Pancreas (tissue), 10 donors: ENCODE data around the gene PCDHGA1. TPM values are rescaled to one million over a fixed set of nuclear protein-coding genes. Genes with fewer than 3 reads are reported as not detected.

Experiments used
- ATAC-seq, 4 donors: fragments of 200-7000 bp; cut with Tn5 transposase; one replicate each; pipeline versions ENCODE4 v1.8.0 to v1.9.1; 2020; ENCODE audit warnings: mild to moderate bottlenecking in 4 of 4, moderate library complexity in 4 of 4
- DNase-seq, 6 donors: peaks; one replicate each; pipeline ENCODE4 v3.0.0-alpha.2; 2020
- FAIRE-seq: peaks from 2 replicates; lab custom pipeline; 2012; peaks lifted over from hg19 to GRCh38; lab: Jason Lieb, UNC
- H3K27ac ChIP-seq, 4 donors: fragments of 200-600 bp; sonication (generic); 1 replicate in 3 of 4; 2 replicates in 1 of 4; pipeline versions ENCODE4 v1.5.0 to v1.8.0; 2020
- H3K27me3 ChIP-seq, 4 donors: fragments of 200-600 bp; one replicate each; pipeline ENCODE4 v1.8.0; 2021
- H3K36me3 ChIP-seq, 3 donors: fragments of 200-600 bp; sonication (generic) in 1 of 3; one replicate each; pipeline versions ENCODE4 v1.5.0 to v1.8.0; 2020 to 2021
- H3K4me1 ChIP-seq, 3 donors: fragments of 200-600 bp; one replicate each; pipeline ENCODE4 v1.8.0; 2021
- H3K4me3 ChIP-seq, 4 donors: fragments of 200-600 bp; sonication (generic) in 2 of 4; one replicate each; pipeline versions ENCODE4 v1.5.0 to v1.8.0; 2020 to 2021
- H3K9me3 ChIP-seq, 4 donors: fragments of 200-600 bp; one replicate each; pipeline ENCODE4 v1.8.0; 2021
- WGBS, 2 donors: extraction: QIAGEN DNeasy Blood & Tissue Kit; methylation state at CpG; one replicate each; pipeline ENCODE4 v1.1.7; 2013; 5-methylcytosine and 5-hydroxymethylcytosine counted together
- intact Hi-C, 3 donors: fragments of 100-400 bp; cut with DNase I; formaldehyde crosslinking; loops; one replicate each; pipeline versions ENCODE4 v1.11.1 to v1.14.2; 2022
- polyA plus RNA-seq, 2 donors: library from polyadenylated mRNA; stranded (reverse); fragments of 200-250 nt; gene quantifications; one replicate each; pipeline ENCODE4 v1.2.3, GENCODE V29; 2013
- total RNA-seq, 6 donors: library from RNA; stranded (reverse); fragmentation: NEBNext Ultra II Directional in 4 of 6; extraction: Animal tissue kit (Norgen Biotek cat#: 25700) in 4 of 6; gene quantifications; one replicate each; pipeline versions ENCODE4 v1.2.1 to v1.2.4, GENCODE V29; 2021 to 2023
- TF ChIP-seq, protein P1 (sequence below), 4 donors: fragments of 200-600 bp; sonication (generic) in 3 of 4; IDR thresholded peaks; one replicate each; pipeline versions ENCODE4 v1.5.0 to v1.8.0; 2021; ENCODE audit warnings: antibody characterized with exemption in 4 of 4
- donor health status: healthy with polysubstance abuse.
- donor health status: DM: no; HTN: no; CAD: no; lungs with moderate emphysema.
- donor health status: DM: no; HTN: no; CAD: no.
- donor health status: control.
- donor health status: control.
- donor health status: Bipolar disorder and iron deficiency.
- donor health status: DM: yes; HTN: yes; CAD: no.
- donor health status: DM: no; HTN: no; CAD: no.
- donor health status: DM: no; HTN: no; CAD: no.
- donor health status: DM: yes; HTN: yes; CAD: no.

The PCDHGA1 gene
- total and polyA plus RNA-seq, 8 donors, result 0.19 to 0.67 (median 0.32) TPM

DNA sequence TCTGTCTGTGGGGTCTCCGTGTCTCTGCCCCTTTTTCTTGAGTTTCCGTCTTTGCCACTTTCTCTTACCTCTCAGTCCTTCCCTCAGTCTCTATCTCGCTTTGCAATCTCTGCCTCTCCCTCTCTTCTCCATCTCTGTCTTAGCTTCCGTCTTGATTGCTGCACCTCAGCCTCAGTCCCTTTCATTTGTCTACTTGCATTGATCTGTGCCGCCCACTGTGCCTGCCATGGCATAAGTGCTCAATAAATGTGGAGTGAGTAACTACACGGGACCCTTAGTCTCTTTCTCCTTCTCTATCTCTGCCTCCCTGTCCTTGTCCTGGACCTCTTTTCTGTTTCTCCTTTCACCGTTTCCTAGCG lies 165.1 kb downstream of the PCDHGA1 start:
- Histone ChIP-seq H3K4me1 (no peaks in the 10 kb centered on the region), H3K4me3 (no peak overlapping the region), H3K36me3 (no peaks in the 10 kb centered on the region), H3K9me3 (no peaks in the 10 kb centered on the region), H3K27me3 (no peaks in the 10 kb centered on the region), H3K27ac (no peak overlapping the region)
- DNase-seq (no peak), ATAC-seq (no peak), FAIRE-seq (no peak)
- WGBS, 2 donors, result 91 to 95% methylated on average over 8 of the region's 8 CpGs
- TF ChIP-seq, protein P1, sequence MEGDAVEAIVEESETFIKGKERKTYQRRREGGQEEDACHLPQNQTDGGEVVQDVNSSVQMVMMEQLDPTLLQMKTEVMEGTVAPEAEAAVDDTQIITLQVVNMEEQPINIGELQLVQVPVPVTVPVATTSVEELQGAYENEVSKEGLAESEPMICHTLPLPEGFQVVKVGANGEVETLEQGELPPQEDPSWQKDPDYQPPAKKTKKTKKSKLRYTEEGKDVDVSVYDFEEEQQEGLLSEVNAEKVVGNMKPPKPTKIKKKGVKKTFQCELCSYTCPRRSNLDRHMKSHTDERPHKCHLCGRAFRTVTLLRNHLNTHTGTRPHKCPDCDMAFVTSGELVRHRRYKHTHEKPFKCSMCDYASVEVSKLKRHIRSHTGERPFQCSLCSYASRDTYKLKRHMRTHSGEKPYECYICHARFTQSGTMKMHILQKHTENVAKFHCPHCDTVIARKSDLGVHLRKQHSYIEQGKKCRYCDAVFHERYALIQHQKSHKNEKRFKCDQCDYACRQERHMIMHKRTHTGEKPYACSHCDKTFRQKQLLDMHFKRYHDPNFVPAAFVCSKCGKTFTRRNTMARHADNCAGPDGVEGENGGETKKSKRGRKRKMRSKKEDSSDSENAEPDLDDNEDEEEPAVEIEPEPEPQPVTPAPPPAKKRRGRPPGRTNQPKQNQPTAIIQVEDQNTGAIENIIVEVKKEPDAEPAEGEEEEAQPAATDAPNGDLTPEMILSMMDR (IDR thresholded peaks at IDR 0.05), result no peak
- intact Hi-C loops, result no loop called here

- ATAC-seq (no peak), DNase-seq (no peak), FAIRE-seq (no peak)
- WGBS, 2 donors, result 85 to 88% methylated on average over 4 of the region's 4 CpGs
- intact Hi-C loops, result no loop called here
- H3K27ac ChIP-seq, result no peak overlapping the region
- TF ChIP-seq, protein P1 (IDR thresholded peaks at IDR 0.05), result no peak
- H3K27me3 ChIP-seq, result no peaks in the 10 kb centered on the region
- no peak overlapping the region for H3K4me3 ChIP-seq
- no peaks in the 10 kb centered on the region for H3K36me3 ChIP-seq
- H3K4me1 ChIP-seq, result no peaks in the 10 kb centered on the region
- no peaks in the 10 kb centered on the region for H3K9me3 ChIP-seq
Observed at GRCh38 chr5:141496038-141496437, 165.7 kb downstream of the PCDHGA1 start.

DNA sequence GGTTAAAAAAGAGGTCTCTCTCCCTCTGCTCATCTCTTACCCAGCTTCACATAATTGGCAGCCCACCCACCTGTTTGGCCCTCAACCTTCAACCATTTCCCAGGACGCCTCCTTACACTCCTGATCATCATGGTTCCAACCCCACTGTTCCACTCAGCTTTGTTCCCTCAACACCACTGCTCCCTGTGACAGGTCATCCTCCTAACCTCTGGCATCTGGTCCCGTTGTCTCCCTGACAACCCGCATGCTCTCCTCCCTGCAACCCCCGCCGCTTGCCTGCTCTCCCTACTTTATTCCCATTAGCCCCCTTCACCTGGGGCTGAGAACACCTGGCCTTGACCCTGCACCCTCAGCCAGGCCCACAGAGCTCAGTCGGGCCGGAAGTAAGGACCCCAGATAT lies 171.4 kb downstream of the PCDHGA1 start:
- Histone ChIP-seq H3K36me3 (no peaks in the 10 kb centered on the region), H3K4me1 (no peaks in the 10 kb centered on the region), H3K4me3 (no peak overlapping the region), H3K27ac (no peak overlapping the region), H3K9me3 (no peaks in the 10 kb centered on the region), H3K27me3 (no peaks in the 10 kb centered on the region)
- TF ChIP-seq, protein P1 (IDR thresholded peaks at IDR 0.05), result no peak
- no peak for FAIRE-seq
- WGBS, 2 donors, result 82 to 83% methylated on average over 7 of the region's 7 CpGs
- no peak for DNase-seq
- no peak for ATAC-seq
- intact Hi-C loops, result no loop called here

GRCh38 chr5:141503681-141504080 lies 173.4 kb downstream of the PCDHGA1 start:
- no peaks in the 10 kb centered on the region for H3K27me3 ChIP-seq
- no peaks in the 10 kb centered on the region for H3K4me1 ChIP-seq
- TF ChIP-seq, protein P1 (IDR thresholded peaks at IDR 0.05), result no peak
- FAIRE-seq (no peak), DNase-seq (no peak), ATAC-seq (no peak)
- H3K27ac ChIP-seq, result no peak overlapping the region
- no peaks in the 10 kb centered on the region for H3K36me3 ChIP-seq
- no peak overlapping the region for H3K4me3 ChIP-seq
- WGBS, 2 donors, result 94 to 100% methylated on average over 2 of the region's 2 CpGs
- H3K9me3 ChIP-seq, result no peaks in the 10 kb centered on the region
- intact Hi-C loops, result no loop called here

- no peak for FAIRE-seq
- ATAC-seq, result no peak
- WGBS, 2 donors, result 91 to 95% methylated on average over 4 of the region's 4 CpGs
- no peak overlapping the region for H3K4me3 ChIP-seq
- TF ChIP-seq, protein P1 (IDR thresholded peaks at IDR 0.05), result no peak
- no peaks in the 10 kb centered on the region for H3K4me1 ChIP-seq
- no peaks in the 10 kb centered on the region for H3K36me3 ChIP-seq
- no peak for DNase-seq
- H3K27me3 ChIP-seq, result no peaks in the 10 kb centered on the region
- H3K9me3 ChIP-seq, result no peaks in the 10 kb centered on the region
- intact Hi-C loops, result no loop called here
- H3K27ac ChIP-seq, result no peak overlapping the region
Observed at GRCh38 chr5:141504216-141504615, 173.9 kb downstream of the PCDHGA1 start.
